Epidermal melanocyte (primary cell): ENCODE measurements around the gene LLPH.

Source experiments
- DNase-seq: peaks from one replicate; pipeline ENCODE4 v3.0.0; 2011; ENCODE audit warnings: low spot score; ENCODE audit not compliant: insufficient read length

The LLPH gene

DNA sequence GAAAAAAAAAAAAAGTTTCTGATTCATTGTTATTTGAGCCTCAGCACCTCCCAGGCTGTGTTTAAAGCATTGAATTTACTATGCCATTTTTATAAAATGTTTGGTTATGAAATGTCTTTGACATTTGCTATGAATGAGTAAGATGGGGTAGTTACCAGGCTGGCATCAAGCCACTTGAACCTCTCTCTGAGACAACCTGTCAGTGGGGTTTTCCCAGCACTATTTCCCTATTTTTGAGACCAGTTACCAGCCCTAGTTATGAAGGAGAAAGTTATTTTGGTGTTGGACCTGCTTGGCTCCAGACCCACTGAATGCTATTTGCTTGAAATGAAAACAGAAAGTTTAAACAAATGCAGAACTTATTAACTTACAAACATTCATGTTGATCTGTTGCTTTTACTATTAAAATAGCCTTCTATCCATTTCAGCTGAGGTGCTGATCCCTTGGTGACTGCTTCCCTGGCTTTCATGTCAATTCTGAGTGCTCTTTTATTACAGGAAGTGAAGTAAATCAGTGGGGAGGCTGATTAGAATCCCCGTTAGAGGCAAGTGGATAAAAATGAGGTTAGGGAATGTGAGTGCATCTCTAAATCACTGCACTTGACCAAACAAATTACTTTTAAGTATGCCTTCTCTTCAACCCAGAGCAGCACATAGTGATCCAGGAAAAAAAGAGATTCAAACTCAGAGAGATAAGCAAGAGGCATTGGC is 37.8 kb downstream of the LLPH start:
- no peak for DNase-seq

DNA sequence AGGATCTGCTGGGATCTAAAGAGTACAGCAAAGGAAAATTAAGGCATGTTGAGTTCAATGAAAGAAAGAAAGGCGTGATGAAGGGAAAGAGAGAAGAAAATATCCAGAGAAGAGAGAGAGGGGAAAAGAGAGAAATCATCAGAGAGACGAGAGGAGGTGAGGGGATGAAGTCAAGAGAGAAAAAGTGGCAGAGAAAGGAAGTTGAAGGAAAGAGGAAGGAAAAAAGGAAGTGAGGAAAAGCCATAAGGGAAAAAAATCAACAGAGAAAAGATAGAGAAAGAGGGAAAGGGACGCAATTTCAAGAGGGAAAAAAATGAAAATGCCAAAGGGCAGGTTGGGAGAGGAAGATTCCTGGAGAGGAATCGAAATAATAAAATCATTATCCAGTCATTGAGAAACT is 40.4 kb downstream of the LLPH start:
- no peak for DNase-seq

DNA sequence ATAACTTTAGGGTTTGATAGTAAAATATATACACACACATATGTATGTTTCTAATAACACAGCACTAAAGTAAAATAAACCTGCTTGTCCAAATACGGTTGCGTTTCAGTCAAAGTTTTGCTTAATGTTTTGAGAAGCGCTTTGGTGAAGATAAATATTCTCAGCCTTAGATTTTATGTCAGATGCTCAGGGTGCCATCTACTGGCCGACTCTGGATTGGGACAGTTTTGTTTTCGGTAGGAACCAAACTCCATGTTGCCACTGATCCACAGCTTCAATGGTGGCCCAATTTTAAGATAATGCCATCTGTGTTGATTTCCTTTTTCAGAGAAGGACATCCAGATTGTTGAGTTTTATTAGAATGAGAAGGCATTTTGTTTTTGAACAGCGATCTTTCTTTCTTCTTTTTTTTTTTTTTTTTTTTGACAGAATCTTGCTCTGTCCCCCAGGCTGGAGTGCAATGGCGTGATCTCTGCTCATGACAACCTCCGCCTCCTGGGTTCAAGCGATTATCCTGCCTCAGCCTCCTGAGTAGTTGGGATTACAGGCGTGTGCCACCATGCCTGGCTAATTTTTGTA is 43.1 kb downstream of the LLPH start:
- peak; percentile 33 for DNase-seq

DNA sequence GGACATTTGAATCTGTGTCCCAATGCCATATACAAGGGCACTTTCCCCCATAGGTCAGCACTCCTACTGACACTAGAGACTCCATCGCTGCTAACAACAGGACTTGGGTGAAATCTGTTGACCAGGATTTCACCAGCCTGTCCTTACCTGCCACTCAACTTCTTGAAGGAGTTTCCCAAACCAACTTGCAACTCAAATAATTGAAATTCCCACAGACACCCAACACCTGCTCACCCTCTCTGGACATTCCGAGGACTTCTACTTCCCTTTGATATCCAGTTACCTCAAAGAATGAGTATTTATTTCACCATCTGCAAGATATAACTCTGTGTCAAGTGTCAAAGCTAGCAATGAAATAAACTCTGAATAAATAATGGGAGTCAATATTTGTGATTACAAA is 44.6 kb downstream of the LLPH start:
- no peak for DNase-seq

DNA sequence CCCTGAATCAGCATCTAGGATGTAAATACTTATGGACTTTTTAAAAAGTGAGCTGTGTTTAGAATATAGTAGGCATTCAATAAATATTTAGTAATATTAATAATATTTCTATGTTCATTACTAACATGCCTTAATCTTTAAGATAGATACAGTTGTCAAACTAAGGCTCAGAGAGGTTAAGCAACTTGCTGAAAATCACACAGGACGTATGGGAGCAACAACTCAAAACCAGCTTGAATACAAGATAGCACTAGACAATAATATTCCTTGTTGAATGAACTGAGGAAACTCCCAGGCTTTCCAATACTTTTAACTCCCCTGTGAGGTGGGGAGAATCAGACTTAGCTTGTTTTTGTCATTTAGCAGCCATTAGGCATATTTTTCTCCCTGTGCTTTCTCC is 45.3 kb downstream of the LLPH start:
- DNase-seq: no peak

DNA sequence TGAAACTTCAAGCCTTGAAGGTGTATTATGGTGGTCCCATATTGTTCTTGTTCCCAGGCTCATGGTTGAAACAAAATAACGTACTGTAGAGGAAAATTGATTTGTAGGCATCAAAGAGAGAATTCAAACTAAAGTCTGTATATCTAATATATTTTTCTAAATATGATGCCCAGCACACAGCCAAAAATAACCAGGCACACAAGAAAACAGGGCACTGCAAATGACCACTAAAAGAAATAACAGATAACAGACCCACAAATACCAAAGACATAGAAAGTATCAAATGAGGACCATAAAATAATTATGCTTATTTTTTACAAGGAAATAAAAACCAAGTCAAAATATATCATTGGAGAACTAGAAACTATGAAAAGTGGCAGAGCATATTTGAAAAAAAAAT is 46.8 kb downstream of the LLPH start:
- DNase-seq: no peak

DNA sequence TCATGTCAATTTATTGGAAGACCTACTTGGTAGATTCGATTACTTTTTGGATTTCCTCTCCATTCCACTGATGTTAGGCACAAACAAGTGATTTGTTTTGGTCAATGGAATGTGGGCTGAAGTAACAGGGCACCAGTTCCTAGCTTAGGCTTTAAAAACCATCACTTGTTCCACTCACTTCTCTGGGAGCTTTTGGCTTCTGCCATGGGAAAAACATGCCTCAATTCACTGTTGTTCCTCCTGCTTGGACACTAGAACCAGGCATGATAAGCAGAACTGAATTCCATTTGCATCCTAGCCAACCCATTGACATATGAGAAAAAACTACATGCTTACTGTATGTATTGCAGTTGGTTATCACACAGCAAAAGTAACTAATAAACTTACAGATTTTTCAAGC is 47.8 kb downstream of the LLPH start:
- DNase-seq: no peak

DNA sequence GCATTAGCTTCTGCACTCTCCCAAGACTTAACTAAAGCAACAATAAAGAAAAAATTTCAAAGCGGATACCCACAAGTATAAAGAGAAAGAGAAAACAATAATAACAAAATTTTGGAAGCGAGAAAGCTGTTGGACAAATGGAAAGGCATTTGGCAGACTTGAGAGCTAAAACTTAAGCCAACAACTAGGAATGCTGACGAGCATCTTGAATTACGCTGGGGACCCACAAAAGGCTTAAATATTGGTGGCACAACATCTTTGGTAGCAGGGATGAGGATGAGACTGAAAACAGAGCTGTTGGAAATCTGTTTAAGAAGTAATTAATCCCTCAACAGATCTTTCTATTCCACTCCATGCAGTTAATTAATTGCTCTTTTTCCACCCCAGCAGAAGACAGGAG is 49.8 kb downstream of the LLPH start:
- DNase-seq: no peak

DNA sequence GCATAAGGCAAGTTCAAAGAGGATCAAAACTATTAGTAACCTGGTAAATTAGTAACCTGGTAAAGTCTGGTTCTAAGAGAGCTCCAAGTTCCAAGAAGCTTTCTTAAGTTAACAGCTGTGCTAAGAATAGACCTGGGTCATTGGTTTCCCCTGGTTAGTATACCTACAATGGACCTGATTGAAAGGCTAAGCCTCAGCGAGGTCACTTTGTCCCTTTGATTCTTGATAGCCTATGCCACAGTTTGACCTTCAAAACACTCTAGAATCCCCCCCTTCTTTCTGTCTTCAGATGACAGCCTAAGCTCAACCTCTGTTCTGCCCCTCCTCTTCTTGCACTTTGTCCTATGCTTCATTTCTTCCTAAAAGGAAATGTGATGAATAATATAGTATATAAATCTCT is 53.0 kb downstream of the LLPH start:
- no peak for DNase-seq

DNA sequence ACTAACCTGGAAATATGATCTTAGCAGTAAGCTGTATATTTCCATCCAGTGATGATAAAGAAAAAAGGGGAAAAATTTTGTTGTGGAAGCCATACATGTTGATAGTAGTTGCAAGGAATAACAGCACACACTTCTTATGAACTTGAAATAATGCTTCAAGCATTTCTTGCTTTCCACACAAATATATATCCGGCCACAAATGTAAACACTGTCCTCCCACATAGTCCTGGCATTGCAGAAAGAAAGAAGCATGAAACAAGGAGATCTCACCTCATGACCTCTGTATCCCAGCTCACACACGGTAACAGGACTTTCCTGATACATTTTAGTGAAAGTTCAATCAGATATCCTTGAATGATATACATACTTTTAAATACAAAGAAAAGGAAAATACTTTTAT is 56.0 kb downstream of the LLPH start:
- no peak for DNase-seq

DNA sequence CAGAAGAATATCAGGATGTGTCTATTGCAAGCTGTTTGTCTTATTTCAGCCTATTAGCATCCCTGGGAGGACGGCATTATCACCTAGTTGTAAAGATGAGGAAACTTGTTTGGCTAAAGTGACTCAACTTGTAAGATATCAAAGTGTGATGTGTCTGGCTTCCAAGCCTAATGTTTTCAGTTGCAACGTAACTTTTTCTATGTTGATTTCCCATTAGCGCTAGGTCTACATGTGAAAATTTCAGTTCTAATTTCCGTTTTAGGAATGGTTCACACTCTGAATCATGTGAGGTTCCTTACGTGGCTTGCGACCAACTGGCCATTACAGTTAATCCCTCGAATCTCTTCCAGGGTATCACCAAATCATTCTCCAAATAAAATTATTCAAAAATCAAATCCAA is 58.0 kb downstream of the LLPH start:
- DNase-seq: no peak

DNA sequence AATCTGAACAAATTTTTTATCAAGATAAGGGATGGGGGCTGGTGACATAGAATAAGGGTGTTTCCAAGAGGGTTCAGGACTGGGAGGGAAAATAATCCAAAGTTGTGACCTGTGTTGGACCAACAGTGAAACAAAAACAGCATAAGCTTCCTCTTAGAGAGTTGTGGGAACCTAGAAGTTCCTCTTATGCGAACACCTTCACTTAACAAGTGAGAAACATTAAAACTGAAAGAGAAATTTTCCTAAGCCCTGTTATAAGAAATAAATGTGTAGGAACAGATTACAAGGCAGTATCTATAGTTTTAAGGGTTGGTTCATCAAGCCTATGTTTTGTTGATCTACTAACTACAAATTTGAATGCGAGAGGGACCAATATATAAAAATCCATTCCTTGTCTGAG is 58.4 kb downstream of the LLPH start:
- DNase-seq: no peak

DNA sequence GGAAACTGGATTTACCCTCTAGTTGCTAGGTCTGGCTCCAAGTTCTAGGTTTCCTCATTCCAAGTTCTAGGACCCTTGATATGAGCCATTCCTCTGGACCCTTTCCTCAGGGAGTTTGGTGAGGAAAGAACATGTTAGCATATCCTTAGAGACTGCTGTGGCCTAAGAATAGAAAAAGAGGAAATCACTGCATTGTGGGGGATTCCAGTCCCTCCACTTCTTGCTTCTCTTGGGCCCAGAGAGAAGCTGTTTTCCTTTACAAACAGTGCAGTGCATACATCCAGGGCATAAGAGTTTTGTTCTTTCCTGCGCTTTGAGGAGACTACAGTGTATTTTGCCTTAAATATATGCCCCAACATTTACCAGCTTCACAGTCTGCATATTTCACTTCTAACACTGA is 59.0 kb downstream of the LLPH start:
- no peak for DNase-seq

DNA sequence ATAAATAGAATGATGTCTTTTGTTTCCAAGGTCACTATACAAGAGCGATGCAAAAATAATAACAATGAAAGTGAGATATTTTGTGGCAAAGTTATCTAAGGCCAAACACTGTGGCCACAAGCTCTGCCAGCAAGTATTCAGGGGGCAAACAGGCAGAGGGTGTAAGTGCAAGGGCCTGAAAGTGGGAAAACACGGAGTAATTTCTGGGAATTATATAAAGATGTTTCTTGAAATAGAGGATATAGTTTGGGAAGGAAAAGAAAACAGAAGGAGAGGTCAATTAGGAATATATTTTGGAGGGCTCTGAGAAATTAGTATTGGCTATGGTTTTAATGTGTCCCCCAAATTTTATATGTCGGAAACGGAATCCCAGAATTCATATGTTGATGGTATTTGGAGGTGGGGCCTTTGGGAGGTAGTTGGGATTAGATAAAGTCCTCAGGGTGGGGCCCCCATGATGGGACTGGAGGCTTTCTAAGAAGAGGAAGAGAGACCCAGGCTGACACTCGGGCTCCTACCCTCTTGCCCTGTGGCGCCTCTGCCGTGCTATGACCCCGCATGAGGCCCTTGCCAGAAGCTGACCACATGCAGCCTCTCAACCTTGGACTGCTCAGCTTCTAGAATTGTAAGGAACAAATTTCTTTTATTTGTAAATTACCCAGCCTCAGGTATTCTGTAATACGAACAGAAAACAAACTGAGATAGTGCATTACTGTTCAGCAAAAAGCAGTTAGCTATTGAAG is 60.0 kb downstream of the LLPH start:
- DNase-seq: no peak

DNA sequence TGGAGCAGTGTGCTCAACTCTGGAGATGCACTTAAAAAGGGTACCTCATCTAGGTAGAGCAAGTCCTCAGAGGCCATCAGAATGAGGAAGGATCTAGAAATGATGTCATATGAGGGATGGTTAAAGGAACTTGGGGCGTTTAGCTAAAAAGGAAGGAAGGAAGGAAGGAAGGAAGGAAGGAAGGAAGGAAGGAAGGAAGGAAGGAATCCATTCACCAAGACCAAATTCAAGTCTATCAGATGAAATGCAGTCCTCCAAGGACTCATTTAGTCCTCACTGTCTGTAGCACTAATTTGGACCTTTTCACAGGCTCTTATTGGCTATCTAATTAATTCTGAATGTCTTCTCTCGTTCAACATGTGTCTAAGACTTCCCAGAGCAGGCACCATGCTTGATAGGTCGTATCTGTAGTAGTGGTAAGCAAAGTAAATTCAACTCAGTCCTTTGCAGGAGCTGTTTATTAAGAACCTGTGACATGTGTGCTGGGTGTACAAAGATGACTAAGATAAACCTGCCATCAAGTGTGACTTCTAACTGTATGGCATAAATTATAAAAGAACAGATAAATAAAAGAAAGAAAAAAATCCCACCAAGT is 63.5 kb downstream of the LLPH start:
- no peak for DNase-seq
